ENCODE results near the gene AP4B1. TPM values are rescaled to one million over a fixed set of nuclear protein-coding genes. Genes with fewer than 3 reads are reported as not detected.

Gene AP4B1
- total and polyA plus RNA-seq, 9 of the 15 experiments (the other 6 are each of a cell fraction or from before 2014, with no cell fraction given): 15.8 to 36.5 (median 24.6) TPM

GRCh38 chr1:113928187-113928930, 23.8 kb upstream of the AP4B1 start (continued):
- no peak for TF ChIP-seq CTCF (IDR thresholded peaks at IDR 0.05 in 2 of 3, conservative IDR thresholded peaks at IDR 0.05 in 1 of 3; ENCODE audit: insufficient read depth in 2 of 3, low read depth in 1 of 3, low read length in 3 of 3)
- 0 out of 2 replicates have a peak, but pooled peaks have one; percentile 46 for TF ChIP-seq ZC3H4 (CRISPR knock-in tag; IDR thresholded peaks at IDR 0.05; ENCODE audit: borderline replicate concordance)
- no peak for TF ChIP-seq E2F4 (CRISPR knock-in tag; IDR thresholded peaks at IDR 0.05; ENCODE audit: low read depth)
- TF ChIP-seq TCF15 (CRISPR knock-in tag; IDR thresholded peaks at IDR 0.05): 0 out of 2 replicates have a peak, but pooled peaks have one; percentile 19
- TF ChIP-seq ZNF586 (CRISPR knock-in tag; conservative IDR thresholded peaks at IDR 0.05): peak; percentile 58; the same call in 1 of the 2 replicates
- 0 out of 2 replicates have a peak, but pooled peaks have one; percentile 21 for TF ChIP-seq THRB (CRISPR knock-in tag; conservative IDR thresholded peaks at IDR 0.05)
- no peak for TF ChIP-seq CXXC5 (CRISPR knock-in tag; IDR thresholded peaks at IDR 0.05)
- no peak for TF ChIP-seq TSHZ1 (CRISPR knock-in tag; IDR thresholded peaks at IDR 0.05)
- no peak for TF ChIP-seq ELK1 (CRISPR knock-in tag; IDR thresholded peaks at IDR 0.05)
- no peak for TF ChIP-seq MBD2 (IDR thresholded peaks at IDR 0.05; ENCODE audit: borderline replicate concordance, low read depth)
- TF ChIP-seq KDM2B (CRISPR knock-in tag; IDR thresholded peaks at IDR 0.05): 0 out of 2 replicates have a peak, but pooled peaks have one; percentile 36
- TF ChIP-seq PCBP2 (IDR thresholded peaks at IDR 0.05; ENCODE audit: low read depth, low read length, poor library complexity, severe bottlenecking): no peak
- 0 out of 2 replicates have a peak, but pooled peaks have one; percentile 40 for TF ChIP-seq ZNF436 (CRISPR knock-in tag; IDR thresholded peaks at IDR 0.05)
- TF ChIP-seq ZNF445 (CRISPR knock-in tag; IDR thresholded peaks at IDR 0.05; ENCODE audit: low read depth): no peak
- TF ChIP-seq NONO (IDR thresholded peaks at IDR 0.05; ENCODE audit: low read depth in 2 of 2, low read length in 1 of 2): no peak
- peak; percentile 56; the same call in 1 of the 2 replicates for TF ChIP-seq ZNF766 (CRISPR knock-in tag; conservative IDR thresholded peaks at IDR 0.05)

Data from K562 (cell line).